Psoas muscle (tissue), 8 donors: ENCODE measurements around the gene DLST. TPM values are rescaled to one million over a fixed set of nuclear protein-coding genes. Genes with fewer than 3 reads are reported as not detected.
A peak's percentile ranks its signal among the peaks of the same experiment; 100 is the strongest.

Experiments used
- ATAC-seq, 4 donors: fragments of 200-7000 bp; cut with Tn5 transposase; one replicate each; pipeline ENCODE4 v1.9.1; 2020; ENCODE audit warnings: moderate library complexity in 3 of 4, mild to moderate bottlenecking in 2 of 4
- DNase-seq, 2 donors: peaks; one replicate each; pipeline ENCODE4 v3.0.0-alpha.2; 2020
- H3K27ac ChIP-seq: fragments of 200-600 bp; one replicate; pipeline ENCODE4 v1.8.0; 2022
- H3K27me3 ChIP-seq, 3 donors: fragments of 200-600 bp in 1 of 3; one replicate each; pipeline versions ENCODE4 v1.6.1 to v1.8.0; 2013 to 2022; ENCODE audit warnings: low read length in 2 of 3, mild to moderate bottlenecking in 2 of 3, moderate library complexity in 1 of 3; ENCODE audit not compliant: insufficient read depth in 3 of 3
- H3K36me3 ChIP-seq, 2 donors: fragments of 200-600 bp in 1 of 2; one replicate each; pipeline versions ENCODE4 v1.6.1 to v1.8.0; 2013 to 2022; ENCODE audit warnings: low read depth in 1 of 2, mild to moderate bottlenecking in 1 of 2, moderate library complexity in 1 of 2; ENCODE audit not compliant: insufficient read depth in 1 of 2
- H3K4me1 ChIP-seq: fragments of 200-600 bp; one replicate; pipeline ENCODE4 v1.8.0; 2022
- H3K4me3 ChIP-seq: fragments of 200-600 bp; one replicate; pipeline ENCODE4 v1.8.0; 2022; ENCODE audit warnings: mild to moderate bottlenecking
- H3K9me3 ChIP-seq: fragments of 200-600 bp; one replicate; pipeline ENCODE4 v1.8.0; 2022
- WGBS, 3 donors: extraction: QIAGEN DNeasy Blood & Tissue Kit; methylation state at CpG; one replicate each; pipeline versions ENCODE4 v1.1.6 to v1.1.7; 2013; 5-methylcytosine and 5-hydroxymethylcytosine counted together
- intact Hi-C, 2 donors: fragments of 100-400 bp; cut with DNase I; formaldehyde crosslinking; loops; one replicate each; pipeline versions ENCODE4 v1.11.0 to v1.14.2; 2022
- polyA plus RNA-seq, 3 donors: library from polyadenylated mRNA; stranded (reverse); fragments of 200-250 nt; gene quantifications; one replicate each; pipeline ENCODE4 v1.2.3, GENCODE V29; 2013
- total RNA-seq, 4 donors: library from RNA; stranded (reverse); fragmentation: NEBNext Ultra II Directional in 2 of 4; extraction: Animal tissue kit (Norgen Biotek cat#: 25700) in 2 of 4; gene quantifications; one replicate each; pipeline versions ENCODE4 v1.2.1 to v1.2.4, GENCODE V29; 2021 to 2023
- TF ChIP-seq, protein P1 (sequence below): fragments of 200-600 bp; IDR thresholded peaks from one replicate; pipeline ENCODE4 v1.8.0; 2022; ENCODE audit warnings: antibody characterized with exemption
- donor health status: healthy with polysubstance abuse.
- donor health status: DM: no; HTN: no; CAD: no; lungs with moderate emphysema.
- donor health status: Bipolar disorder and iron deficiency.
- donor health status: healthy.
- donor health status: DM: yes; HTN: yes; CAD: no.
- donor health status: DM: no; HTN: no; CAD: no.
- donor health status: DM: no; HTN: no; CAD: no.
- donor health status: DM: yes; HTN: yes; CAD: no.

The DLST gene
- total and polyA plus RNA-seq, 7 donors = 97.7 to 221 (median 139) TPM

GRCh38 chr14:74852922-74853530 lies 28.7 kb upstream of the DLST start:
- no peak for ATAC-seq
- H3K27ac ChIP-seq = no peak overlapping the region

DNA sequence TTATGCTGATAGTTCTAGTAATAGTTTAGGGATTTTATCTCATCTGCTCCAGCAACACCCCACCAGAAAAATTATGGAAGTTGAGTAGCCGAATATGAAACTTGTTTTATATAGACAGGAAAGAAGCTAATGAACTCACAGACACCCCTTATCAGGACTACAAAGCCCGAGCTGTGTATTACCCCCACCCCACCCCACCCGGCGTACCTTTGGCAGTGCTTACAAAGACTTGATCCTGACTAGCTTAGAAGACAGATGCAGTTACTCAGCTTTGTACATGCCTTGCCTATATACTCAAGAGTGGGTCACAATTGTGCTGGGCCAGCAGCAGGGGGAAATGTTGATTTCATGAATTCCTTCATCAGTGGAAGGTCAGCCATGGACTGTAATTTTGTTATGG lies 28.1 kb upstream of the DLST start:
- Histone ChIP-seq H3K36me3 (no peaks in the 10 kb centered on the region), H3K4me1 (peaks cover 13% of the 10 kb centered on the region), H3K9me3 (no peaks in the 10 kb centered on the region), H3K27me3 (no peaks in the 10 kb centered on the region), H3K27ac (no peak overlapping the region), H3K4me3 (no peak overlapping the region)
- intact Hi-C loops = no loop called here
- ATAC-seq (no peak), DNase-seq (no peak)
- TF ChIP-seq, protein P1, sequence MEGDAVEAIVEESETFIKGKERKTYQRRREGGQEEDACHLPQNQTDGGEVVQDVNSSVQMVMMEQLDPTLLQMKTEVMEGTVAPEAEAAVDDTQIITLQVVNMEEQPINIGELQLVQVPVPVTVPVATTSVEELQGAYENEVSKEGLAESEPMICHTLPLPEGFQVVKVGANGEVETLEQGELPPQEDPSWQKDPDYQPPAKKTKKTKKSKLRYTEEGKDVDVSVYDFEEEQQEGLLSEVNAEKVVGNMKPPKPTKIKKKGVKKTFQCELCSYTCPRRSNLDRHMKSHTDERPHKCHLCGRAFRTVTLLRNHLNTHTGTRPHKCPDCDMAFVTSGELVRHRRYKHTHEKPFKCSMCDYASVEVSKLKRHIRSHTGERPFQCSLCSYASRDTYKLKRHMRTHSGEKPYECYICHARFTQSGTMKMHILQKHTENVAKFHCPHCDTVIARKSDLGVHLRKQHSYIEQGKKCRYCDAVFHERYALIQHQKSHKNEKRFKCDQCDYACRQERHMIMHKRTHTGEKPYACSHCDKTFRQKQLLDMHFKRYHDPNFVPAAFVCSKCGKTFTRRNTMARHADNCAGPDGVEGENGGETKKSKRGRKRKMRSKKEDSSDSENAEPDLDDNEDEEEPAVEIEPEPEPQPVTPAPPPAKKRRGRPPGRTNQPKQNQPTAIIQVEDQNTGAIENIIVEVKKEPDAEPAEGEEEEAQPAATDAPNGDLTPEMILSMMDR = no peak
- WGBS, 3 donors = 46 to 65% (median 55%) methylated on average over 4 of the region's 4 CpGs

More at GRCh38 chr14:74852922-74853530, 28.7 kb upstream of the DLST start:
- H3K9me3 ChIP-seq = no peaks in the 10 kb centered on the region
- 52 to 62% (median 56%) methylated on average over 2 of the region's 2 CpGs for WGBS, 3 donors
- no peak for DNase-seq
- no peaks in the 10 kb centered on the region for H3K36me3 ChIP-seq
- peaks cover 13% of the 10 kb centered on the region for H3K4me1 ChIP-seq
- TF ChIP-seq, protein P1 = no peak
- no peaks in the 10 kb centered on the region for H3K27me3 ChIP-seq
- intact Hi-C loops = no loop called here
- H3K4me3 ChIP-seq = no peak overlapping the region

- WGBS, 3 donors = 53 to 67% (median 64%) methylated on average over 7 of the region's 7 CpGs
- no peak overlapping the region for H3K4me3 ChIP-seq
- peaks cover 13% of the 10 kb centered on the region for H3K4me1 ChIP-seq
- no peak overlapping the region for H3K27ac ChIP-seq
- TF ChIP-seq, protein P1 = no peak
- ATAC-seq (peak in 1 of 4 donors; percentile 9), DNase-seq (no peak)
- H3K36me3 ChIP-seq = no peaks in the 10 kb centered on the region
- no peaks in the 10 kb centered on the region for H3K27me3 ChIP-seq
- no peaks in the 10 kb centered on the region for H3K9me3 ChIP-seq
- intact Hi-C loops = no loop called here
Measured at GRCh38 chr14:74855021-74855420, 26.7 kb upstream of the DLST start.

DNA sequence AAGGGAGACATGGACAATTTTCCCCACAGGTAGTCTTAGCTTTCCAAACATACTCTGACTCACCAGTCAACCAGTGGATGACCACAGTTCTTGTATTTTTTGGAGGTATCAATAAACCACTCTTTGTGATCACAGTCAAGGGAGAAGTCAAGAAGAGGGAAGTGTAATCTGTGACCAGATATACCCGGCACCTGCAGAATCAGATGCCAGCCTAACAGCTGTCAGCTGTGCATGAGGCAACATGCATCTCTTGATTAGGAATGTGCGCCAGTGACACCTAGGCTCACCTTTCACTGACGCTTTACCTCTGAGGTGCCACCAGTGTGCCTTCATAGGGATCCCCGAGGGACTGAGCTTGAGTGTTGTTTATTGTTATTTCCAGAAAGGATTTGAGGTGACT lies 25.8 kb upstream of the DLST start:
- DNase-seq (no peak), ATAC-seq (peak; percentile 9 to 32 (median 18))
- H3K9me3 ChIP-seq = no peaks in the 10 kb centered on the region
- 59 to 77% (median 69%) methylated on average over 4 of the region's 4 CpGs for WGBS, 3 donors
- TF ChIP-seq, protein P1 = no peak
- no peak overlapping the region for H3K27ac ChIP-seq
- no peaks in the 10 kb centered on the region for H3K27me3 ChIP-seq
- H3K36me3 ChIP-seq = no peaks in the 10 kb centered on the region
- peaks cover 13% of the 10 kb centered on the region for H3K4me1 ChIP-seq
- no peak overlapping the region for H3K4me3 ChIP-seq
- intact Hi-C loops = no loop called here

- no peak for DNase-seq
- peak overlapping the region; percentile 62 for H3K27ac ChIP-seq
- intact Hi-C loops = no loop called here
Measured at GRCh38 chr14:74856366-74856765, 25.4 kb upstream of the DLST start.

More at GRCh38 chr14:74856366-74856765, 25.4 kb upstream of the DLST start:
- 50 to 83% (median 65%) methylated on average over 1 of the region's 1 CpG for WGBS, 3 donors
- Histone ChIP-seq H3K4me1 (peaks cover 13% of the 10 kb centered on the region), H3K36me3 (no peaks in the 10 kb centered on the region), H3K4me3 (no peak overlapping the region), H3K9me3 (no peaks in the 10 kb centered on the region), H3K27me3 (no peaks in the 10 kb centered on the region)
- peak; percentile 74 to 86 (median 82) for ATAC-seq
- TF ChIP-seq, protein P1 = no peak
